T-helper 1 cell treated with Interleukin-12 subunit alpha and Interleukin-12 subunit beta and Interleukin-4 antibody, amounts not matched to agents 30 ng/mL and 1 ng/mL, for 36 hours (primary cell): Measurements from ENCODE around the gene UNC119. TPM values are rescaled to one million over a fixed set of nuclear protein-coding genes. Genes with fewer than 3 reads are reported as not detected.

ENCODE experiments used
- intact Hi-C: fragments of 100-400 bp; cut with micrococcal nuclease; formaldehyde crosslinking; loops from one replicate; pipeline ENCODE4 v1.15.1; 2024
- total RNA-seq: library from RNA; stranded (reverse); gene quantifications from 2 replicates; pipeline ENCODE4 v1.2.3, GENCODE V29; 2022

Gene UNC119
- total RNA-seq, 1 donor from 2014 or later: 138 TPM

GRCh38 chr17:28501421-28502284 is 50.8 kb downstream of the UNC119 start:
- intact Hi-C loops: no loop called here

DNA sequence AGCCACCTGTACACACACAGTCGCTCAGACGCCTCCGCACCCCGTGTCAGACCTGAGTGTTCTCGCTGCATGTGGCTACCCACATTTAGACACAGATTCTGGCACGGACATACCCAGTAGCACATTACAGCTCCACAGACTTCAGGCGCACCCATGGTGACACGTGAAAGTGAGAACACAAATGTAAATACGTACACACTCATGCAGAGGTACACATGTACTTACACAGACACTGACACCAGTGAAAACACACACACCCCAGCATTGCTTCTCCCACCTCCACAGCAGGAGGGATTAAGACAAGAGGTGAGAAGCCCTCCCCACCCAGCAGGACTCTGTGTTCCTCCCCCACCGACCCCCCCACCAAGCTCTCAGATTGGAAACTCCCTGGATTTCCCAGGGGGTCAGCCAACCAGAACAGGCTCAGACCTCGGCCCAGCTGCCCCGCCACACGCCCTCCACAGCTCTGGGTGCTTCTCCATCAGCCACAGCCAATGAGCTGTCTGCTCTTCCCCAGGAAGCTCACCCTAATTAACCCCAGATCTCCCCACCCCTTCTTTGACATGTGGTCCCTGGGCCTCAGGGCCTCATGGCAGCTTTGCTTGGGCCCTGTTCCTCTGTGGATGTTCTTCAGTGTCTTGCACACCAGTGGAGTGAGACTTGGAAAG is 51.6 kb downstream of the UNC119 start:
- intact Hi-C loops: no loop called here

GRCh38 chr17:28499684-28500357 is 52.6 kb downstream of the UNC119 start:
- intact Hi-C loops: no loop called here

DNA sequence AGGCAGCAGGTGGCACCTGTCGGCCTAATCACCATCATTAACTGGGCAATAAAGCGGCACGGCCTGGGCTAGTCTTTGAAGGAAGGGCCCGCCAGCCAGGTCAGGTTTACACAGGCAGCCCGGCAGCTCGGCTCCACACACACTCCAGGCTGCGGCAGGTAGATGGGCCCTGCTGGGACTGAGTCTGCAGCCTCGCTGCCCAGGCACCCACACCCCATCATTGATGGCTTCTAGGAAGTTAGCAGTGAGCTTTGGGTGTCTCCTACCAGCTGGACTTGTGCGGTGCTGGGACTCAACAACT is 53.1 kb downstream of the UNC119 start:
- intact Hi-C loops: no loop called here

DNA sequence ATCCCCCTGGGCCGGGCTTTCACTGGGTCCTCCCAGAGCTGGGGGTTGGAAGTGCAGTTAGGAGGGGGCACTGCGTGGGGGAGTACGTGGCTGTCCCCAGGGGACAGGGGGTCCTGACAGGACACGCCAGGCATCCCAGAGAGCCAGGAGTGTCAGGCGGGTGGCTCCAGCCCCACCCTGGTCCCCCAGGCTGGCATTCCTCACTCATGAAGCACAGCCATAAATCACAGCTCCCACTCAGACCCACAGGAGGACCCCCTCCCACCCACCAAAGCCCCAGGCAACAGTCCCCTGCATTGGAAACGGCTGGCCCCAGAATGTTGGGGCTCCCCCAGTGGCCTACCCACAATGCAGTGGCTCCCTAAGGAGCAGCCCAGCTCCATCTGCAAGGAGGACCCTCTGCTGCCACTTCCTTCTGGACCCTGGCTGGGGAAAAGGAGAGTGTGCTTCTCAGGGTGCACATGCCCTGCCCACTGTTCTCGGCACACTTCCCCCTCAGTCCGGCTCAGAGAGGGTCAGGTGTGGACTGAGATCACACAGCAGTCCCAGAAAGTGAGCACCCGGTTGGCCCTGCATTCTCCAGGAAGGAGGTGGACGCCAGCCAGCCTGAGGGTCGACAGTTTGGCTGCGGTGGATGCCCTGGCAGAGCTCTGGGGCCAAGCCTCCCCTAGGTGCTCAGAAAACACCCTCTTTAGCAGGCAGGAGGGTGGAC is 53.6 kb downstream of the UNC119 start:
- intact Hi-C loops: no loop called here

DNA sequence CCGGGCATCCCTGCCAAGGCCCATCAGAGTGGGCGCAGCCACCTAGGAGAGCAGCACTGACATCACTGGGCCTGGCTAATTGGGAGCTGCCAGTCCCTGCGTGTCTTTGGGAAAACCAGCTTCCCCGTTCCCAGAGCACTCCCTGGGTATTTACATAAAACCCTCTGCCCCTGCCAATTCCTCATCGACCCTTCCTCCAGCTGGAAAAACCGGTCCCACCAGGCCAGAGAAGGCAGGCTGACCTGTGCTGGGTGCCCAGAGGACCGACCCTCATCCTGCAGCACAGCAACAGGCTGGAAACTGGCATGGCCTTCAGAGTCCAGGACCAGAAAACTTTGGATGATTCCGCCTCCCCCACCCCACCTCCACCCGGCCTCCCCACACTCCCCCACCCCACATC is 54.5 kb downstream of the UNC119 start:
- intact Hi-C loops: no loop called here

Other genes starting within 250 kb of the UNC119 start
- 26.9 and 30.3 TPM in 2 replicates for gene TMEM97, start 233.4 kb downstream of the UNC119 start, total RNA-seq
- gene IFT20, start 217.2 kb downstream of the UNC119 start, total RNA-seq: 23.4 and 23.6 TPM in 2 replicates
- gene TNFAIP1, start 216.9 kb downstream of the UNC119 start, total RNA-seq: 26.9 and 32.4 TPM in 2 replicates
- 68.3 and 70.8 TPM in 2 replicates for gene POLDIP2, start 195.1 kb downstream of the UNC119 start, total RNA-seq
- gene SEBOX, start 187.4 kb downstream of the UNC119 start, total RNA-seq: not detected in 2 replicates
- gene VTN, start 182.3 kb downstream of the UNC119 start, total RNA-seq: 0.12 and 0.41 TPM in 2 replicates
- gene SARM1, start 180.9 kb downstream of the UNC119 start, total RNA-seq: 29.1 and 29.8 TPM in 2 replicates
- 2.3 and 2.9 TPM in 2 replicates for gene SLC46A1, start 146.4 kb downstream of the UNC119 start, total RNA-seq
- gene SLC13A2, start 79.0 kb downstream of the UNC119 start, total RNA-seq: not detected in 2 replicates
- not detected in 2 replicates for gene FOXN1, start 46.3 kb downstream of the UNC119 start, total RNA-seq
- gene PIGS, start 18.9 kb upstream of the UNC119 start, total RNA-seq: 71.9 and 73.6 TPM in 2 replicates
- 142 and 146 TPM in 2 replicates for gene ALDOC, start 24.3 kb upstream of the UNC119 start, total RNA-seq
- gene SPAG5, start 46.4 kb upstream of the UNC119 start, total RNA-seq: 96.4 and 101 TPM in 2 replicates
- gene RSKR, start 61.6 kb upstream of the UNC119 start, total RNA-seq: 31.8 and 32.1 TPM in 2 replicates
- gene BLTP2, start 92.5 kb upstream of the UNC119 start, total RNA-seq: 162 and 172 TPM in 2 replicates
- 49.9 TPM in 2 replicates for gene SDF2, start 109.3 kb upstream of the UNC119 start, total RNA-seq
- gene SUPT6H, start 109.6 kb upstream of the UNC119 start, total RNA-seq: 95.8 and 104 TPM in 2 replicates
- 5.3 and 7.1 TPM in 2 replicates for gene PROCA1, start 159.3 kb upstream of the UNC119 start, total RNA-seq
- gene RAB34, start 165.2 kb upstream of the UNC119 start, total RNA-seq: 9.0 and 9.4 TPM in 2 replicates
- gene RPL23A, start 167.4 kb upstream of the UNC119 start, total RNA-seq: 1,587 and 1,609 TPM in 2 replicates
- 1.1 and 1.2 TPM in 2 replicates for gene TLCD1, start 173.6 kb upstream of the UNC119 start, total RNA-seq
- gene NEK8, start 176.2 kb upstream of the UNC119 start, total RNA-seq: 5.4 and 6.5 TPM in 2 replicates
- gene TRAF4, start 191.4 kb upstream of the UNC119 start, total RNA-seq: 106 and 108 TPM in 2 replicates